HCT116 (cell line): ENCODE data around the gene SAXO2. TPM values are rescaled to one million over a fixed set of nuclear protein-coding genes. Genes with fewer than 3 reads are reported as not detected.

Experiments used
- ATAC-seq: fragments of 200-7000 bp; cut with Tn5 transposase; 2 replicates; pipeline ENCODE4 v1.9.1; 2020; ENCODE audit warnings: mild to moderate bottlenecking, moderate library complexity
- BruUV-seq: library from RNA; stranded (reverse); fragments of 400-500 nt; replicated peaks from 2 replicates; lab custom pipeline; 2021; lab: Mats Ljungman, UMichigan
- CTCF ChIA-PET: fragments of 300-600 bp; sonication (Branson Sonifier 250); formaldehyde crosslinking; loops from one replicate; lab custom pipeline; 2021; ENCODE audit warnings: antibody characterized with exemption; lab: Charles Lee
- POLR2A ChIA-PET: fragments of 300-600, 350-600 bp; sonication (Branson Sonifier 250); formaldehyde crosslinking; loops from one replicate; lab custom pipeline; 2021; ENCODE audit warnings: antibody characterized with exemption; lab: Charles Lee
- RAD21 ChIA-PET, 2 experiments: fragments of 300-600 bp; sonication (Branson Sonifier 250); formaldehyde crosslinking; loops; one replicate each; lab custom pipeline; 2023; ENCODE audit warnings: low total read pairs in 2 of 2; ENCODE audit not compliant: uncharacterized antibody in 2 of 2, unreplicated experiment in 2 of 2, low non-redundant PET in 1 of 2; lab: Charles Lee
- DNase-seq: peaks from one replicate; pipeline ENCODE4 v3.0.0-alpha.2; 2010; ENCODE audit warnings: low read depth, low spot score
- H2AFZ ChIP-seq: fragments of 200-600 bp; shearing (Covaris generic), sonication (generic); 2 replicates; pipeline ENCODE4 v1.6.1; 2017; ENCODE audit warnings: low read depth, mixed run types, mixed read lengths, antibody characterized with exemption, low read length; ENCODE audit not compliant: poor library complexity, severe bottlenecking
- H3K27ac ChIP-seq: 2 replicates; pipeline ENCODE4 v1.5.1; 2012; ENCODE audit warnings: low read depth, low read length
- H3K27me3 ChIP-seq: fragments of 200-600 bp; sonication (generic); 2 replicates; pipeline ENCODE4 v1.6.1; 2016; ENCODE audit warnings: mixed run types, low read length, mixed read lengths; ENCODE audit not compliant: insufficient read depth
- H3K36me3 ChIP-seq, 2 experiments: fragments of 200-500 bp in 1 of 2; fragments of 200-600 bp in 1 of 2; sonication (Bioruptor generic) in 1 of 2; sonication (generic) in 1 of 2; 2 replicates each; pipeline versions ENCODE4 v1.5.1 to v1.6.1; 2014 to 2016; ENCODE audit warnings: low read length in 2 of 2, inconsistent platforms in 1 of 2, mixed read lengths in 1 of 2, mixed run types in 1 of 2; ENCODE audit not compliant: insufficient read depth in 2 of 2, control insufficient read depth in 1 of 2
- H3K4me1 ChIP-seq, 2 experiments: fragments of 200-600 bp in 1 of 2; sonication (generic) in 1 of 2; 2 replicates each; pipeline versions ENCODE4 v1.5.1 to v1.6.1; 2012 to 2017; ENCODE audit warnings: low read length in 2 of 2, inconsistent platforms in 1 of 2, mild to moderate bottlenecking in 1 of 2, mixed read lengths in 1 of 2, mixed run types in 1 of 2, moderate library complexity in 1 of 2; ENCODE audit not compliant: insufficient read depth in 2 of 2, control insufficient read depth in 1 of 2
- H3K4me2 ChIP-seq: fragments of 200-600 bp; sonication (generic); 2 replicates; pipeline ENCODE4 v1.6.1; 2017; ENCODE audit warnings: mixed run types, low read length, mixed read lengths
- H3K4me3 ChIP-seq, 2 experiments: fragments of 200-600 bp in 1 of 2; sonication (generic) in 1 of 2; replicated peaks in 1 of 2; 2 replicates each; pipeline ENCODE4 v1.5.1; 2011 to 2016; ENCODE audit warnings: low read length in 2 of 2, control low read depth in 1 of 2, low read depth in 1 of 2, mild to moderate bottlenecking in 1 of 2, mixed read lengths in 1 of 2, mixed run types in 1 of 2
- H3K79me2 ChIP-seq: fragments of 200-600 bp; sonication (generic); 2 replicates; pipeline ENCODE4 v1.6.1; 2017; ENCODE audit warnings: mild to moderate bottlenecking, mixed run types, low read length, moderate library complexity, mixed read lengths; ENCODE audit not compliant: insufficient read depth
- H3K9ac ChIP-seq: fragments of 200-600 bp; sonication (generic); 2 replicates; pipeline ENCODE4 v1.6.1; 2016; ENCODE audit warnings: low read length, mixed read lengths
- H3K9me2 ChIP-seq: fragments of 200-600 bp; sonication (generic), shearing (Covaris generic); 2 replicates; pipeline ENCODE4 v1.6.1; 2017; ENCODE audit warnings: mixed run types, mild to moderate bottlenecking, moderate library complexity; ENCODE audit not compliant: insufficient read depth
- H3K9me3 ChIP-seq, 2 experiments: fragments of 200-500 bp in 1 of 2; fragments of 200-600 bp in 1 of 2; sonication (Bioruptor generic) in 1 of 2; sonication (generic) in 1 of 2; 2 replicates each; pipeline ENCODE4 v1.6.1; 2014 to 2017; ENCODE audit warnings: low read length in 2 of 2, mixed read lengths in 2 of 2, inconsistent platforms in 1 of 2, low read depth in 1 of 2, mild to moderate bottlenecking in 1 of 2, mixed run types in 1 of 2, moderate library complexity in 1 of 2; ENCODE audit not compliant: control insufficient read depth in 1 of 2, insufficient read depth in 1 of 2
- H4K20me1 ChIP-seq: fragments of 200-600 bp; sonication (generic), shearing (Covaris generic); 2 replicates; pipeline ENCODE4 v1.6.1; 2017; ENCODE audit warnings: mixed run types, mild to moderate bottlenecking, moderate library complexity; ENCODE audit not compliant: insufficient read depth
- ATF3 ChIP-seq: IDR thresholded peaks from 2 replicates; pipeline ENCODE4 v1.6.1; 2012
- CBX3 ChIP-seq: IDR thresholded peaks from 2 replicates; pipeline ENCODE4 v1.6.1; 2012; ENCODE audit warnings: low read depth
- CEBPB ChIP-seq: IDR thresholded peaks from 2 replicates; pipeline ENCODE4 v1.6.1; 2012; ENCODE audit warnings: low read depth
- CTCF ChIP-seq, 3 experiments: fragments of 200-600 bp in 1 of 3; sonication (generic) in 1 of 3; IDR thresholded peaks in 2 of 3; conservative IDR thresholded peaks in 1 of 3; 2 replicates each; pipeline ENCODE4 v1.5.1; 2012 to 2017; ENCODE audit warnings: low read depth in 2 of 3, low read length in 2 of 3, antibody characterized with exemption in 1 of 3, borderline replicate concordance in 1 of 3, control low read depth in 1 of 3, mild to moderate bottlenecking in 1 of 3, mixed read lengths in 1 of 3, mixed run types in 1 of 3, moderate library complexity in 1 of 3; ENCODE audit not compliant: insufficient read depth in 1 of 3
- ELF1 ChIP-seq: IDR thresholded peaks from 2 replicates; pipeline ENCODE4 v1.6.1; 2012; ENCODE audit warnings: low read depth, borderline replicate concordance
- EZH2 ChIP-seq: fragments of 200-600 bp; sonication (generic); IDR thresholded peaks from 2 replicates; pipeline ENCODE4 v1.6.1; 2017; ENCODE audit warnings: antibody characterized with exemption, mixed run types
- EZH2phosphoT487 ChIP-seq: fragments of 200-600 bp; IDR thresholded peaks from 2 replicates; pipeline ENCODE4 v1.6.1; 2018; ENCODE audit warnings: antibody characterized with exemption, borderline replicate concordance
- FOSL1 ChIP-seq: IDR thresholded peaks from 2 replicates; pipeline ENCODE4 v1.6.1; 2012; ENCODE audit warnings: low read depth
- JUND ChIP-seq: IDR thresholded peaks from 2 replicates; pipeline ENCODE4 v1.6.1; 2012
- MAX ChIP-seq: IDR thresholded peaks from 2 replicates; pipeline ENCODE4 v1.6.1; 2012
- POLR2A ChIP-seq: IDR thresholded peaks from 2 replicates; pipeline ENCODE4 v1.7.0; 2011; ENCODE audit warnings: borderline replicate concordance; ENCODE audit not compliant: insufficient read depth, insufficient read length; ENCODE audit errors: extremely low read depth
- POLR2AphosphoS5 ChIP-seq: IDR thresholded peaks from 2 replicates; pipeline ENCODE4 v1.6.1; 2011; ENCODE audit warnings: mild to moderate bottlenecking, low read depth, low read length, moderate library complexity
- RAD21 ChIP-seq: IDR thresholded peaks from 2 replicates; pipeline ENCODE4 v1.6.1; 2012; ENCODE audit warnings: low read depth, mild to moderate bottlenecking
- SIN3A ChIP-seq: IDR thresholded peaks from 2 replicates; pipeline ENCODE4 v1.6.1; 2012; ENCODE audit warnings: low read depth
- SP1 ChIP-seq: IDR thresholded peaks from 2 replicates; pipeline ENCODE4 v1.6.1; 2012; ENCODE audit warnings: low read depth
- SRF ChIP-seq: IDR thresholded peaks from 2 replicates; pipeline ENCODE4 v1.6.1; 2012; ENCODE audit warnings: low read depth
- TCF7L2 ChIP-seq: IDR thresholded peaks from 2 replicates; pipeline ENCODE4 v1.7.0; 2011; ENCODE audit warnings: borderline replicate concordance, inconsistent platforms; ENCODE audit not compliant: insufficient read depth, insufficient read length; ENCODE audit errors: extremely low read depth
- YY1 ChIP-seq: IDR thresholded peaks from 2 replicates; pipeline ENCODE4 v1.6.1; 2011; ENCODE audit warnings: low read length, low read depth, moderate library complexity, mild to moderate bottlenecking; ENCODE audit not compliant: insufficient replicate concordance; ENCODE audit errors: extremely low read depth
- ZBTB33 ChIP-seq: IDR thresholded peaks from 2 replicates; pipeline ENCODE4 v1.6.1; 2011; ENCODE audit warnings: mild to moderate bottlenecking, low read length, moderate library complexity; ENCODE audit not compliant: insufficient replicate concordance; ENCODE audit errors: extremely low read depth
- ZFX ChIP-seq: fragments of 450-650 bp; IDR thresholded peaks from 2 replicates; pipeline ENCODE4 v1.6.1; 2017
- intact Hi-C: fragments of 100-400 bp; cut with micrococcal nuclease; formaldehyde crosslinking; loops from 2 replicates; pipeline ENCODE4 v1.10.0; 2022
- total RNA-seq: library from RNA; stranded (reverse); gene quantifications from one replicate; pipeline ENCODE4 v1.2.1, GENCODE V29; 2021; ENCODE audit not compliant: unreplicated experiment

SAXO2 gene
- total RNA-seq, 1 experiment from 2014 or later, result 5.7 TPM

GRCh38 chr15:82231233-82231632 lies 31.4 kb upstream of the SAXO2 start:
- Histone ChIP-seq H3K4me3 (no peak overlapping the region), H2AFZ (no peak overlapping the region), H3K9ac (no peak overlapping the region), H3K27ac (no peak overlapping the region), H3K4me2 (no peak overlapping the region), H4K20me1 (no peaks in the 10 kb centered on the region), H3K4me1 (no peaks in the 10 kb centered on the region), H3K27me3 (no peaks in the 10 kb centered on the region), H3K36me3 (peaks cover 0 to 3% of the 10 kb centered on the region in 2 experiments; a peak in 1 of 4 replicates), H3K9me2 (no peaks in the 10 kb centered on the region), H3K9me3 (no peaks in the 10 kb centered on the region), H3K79me2 (no peaks in the 10 kb centered on the region)
- POLR2A ChIA-PET, result no interaction called here
- intact Hi-C loops, result no loop called here
- DNase-seq (no peak), ATAC-seq (no peak)
- no TSS peak for BruUV-seq
- TF ChIP-seq TCF7L2, result no peak
- no peak for TF ChIP-seq SP1
- TF ChIP-seq CEBPB, result no peak
- TF ChIP-seq MAX, result no peak
- no peak for TF ChIP-seq EZH2phosphoT487
- TF ChIP-seq POLR2A, result no peak
- no peak for TF ChIP-seq YY1
- TF ChIP-seq FOSL1, result no peak
- TF ChIP-seq CBX3, result no peak
- TF ChIP-seq SIN3A, result no peak
- no peak for TF ChIP-seq ZFX
- no peak for TF ChIP-seq POLR2AphosphoS5
- TF ChIP-seq ELF1, result no peak
- TF ChIP-seq EZH2, result no peak
- TF ChIP-seq SRF, result no peak
- TF ChIP-seq JUND, result no peak
- TF ChIP-seq ZBTB33, result no peak
- no peak for TF ChIP-seq ATF3
- no peak for TF ChIP-seq RAD21
- no peak for TF ChIP-seq CTCF (IDR thresholded peaks at IDR 0.05 in 2 of 3, conservative IDR thresholded peaks at IDR 0.05 in 1 of 3; ENCODE audit: borderline replicate concordance in 1 of 3, insufficient read depth in 1 of 3, low read depth in 2 of 3, low read length in 2 of 3)
- CTCF ChIA-PET, result no interaction called here
- RAD21 ChIA-PET, result no interaction called here
